HEK293 (cell line): Measurements from ENCODE around the gene SLC38A9.
"Not testable (repeated sequence)": the region's sequence is repeated elsewhere in the genome, so short reads cannot be mapped to it uniquely, and the experiment has no call there.

Source experiments
- CTCF ChIA-PET: fragments of 350-600 bp; formaldehyde crosslinking; extraction: SDS; loops from one replicate; lab custom pipeline; 2021; ENCODE audit warnings: antibody characterized with exemption; lab: Yijun Ruan, JAX
- POLR2A ChIA-PET: fragments of 300-600 bp; formaldehyde crosslinking; extraction: SDS; loops from one replicate; lab custom pipeline; 2020; ENCODE audit warnings: antibody characterized with exemption, inconsistent platforms; lab: Yijun Ruan, JAX
- H3K27ac ChIP-seq: fragments of 200-500 bp; sonication (Bioruptor generic); 2 replicates; pipeline ENCODE4 v1.5.1; 2014; ENCODE audit warnings: low read depth, low read length, control low read depth, inconsistent platforms; ENCODE audit errors: extremely low read depth
- H3K36me3 ChIP-seq, 2 experiments: fragments of 200-500 bp in 1 of 2; sonication (Bioruptor generic) in 1 of 2; 1 replicate in 1 of 2; 2 replicates in 1 of 2; pipeline ENCODE4 v1.5.1; 2014 to 2017; ENCODE audit warnings: inconsistent platforms in 2 of 2, low read length in 2 of 2; ENCODE audit not compliant: control insufficient read depth in 2 of 2, insufficient read depth in 1 of 2
- H3K4me1 ChIP-seq: fragments of 200-500 bp; sonication (Bioruptor generic); 2 replicates; pipeline ENCODE4 v1.5.1; 2014; ENCODE audit warnings: mild to moderate bottlenecking, low read length, inconsistent platforms; ENCODE audit not compliant: control insufficient read depth, insufficient read depth
- H3K4me3 ChIP-seq: 2 replicates; pipeline ENCODE4 v1.5.1; 2011; ENCODE audit warnings: low read depth, mild to moderate bottlenecking, control low read depth, low read length, moderate library complexity
- H3K9me3 ChIP-seq: fragments of 200-500 bp; sonication (Bioruptor generic); 2 replicates; pipeline ENCODE4 v1.5.1; 2014; ENCODE audit warnings: low read depth, low read length, inconsistent platforms; ENCODE audit not compliant: control insufficient read depth, insufficient read depth
- PRDM1 ChIP-seq: fragments of 450-650 bp; formaldehyde crosslinking; IDR thresholded peaks from 2 replicates; pipeline ENCODE4; 2016; ENCODE audit warnings: missing biosample characterization, missing genetic modification characterization
- SCRT1 ChIP-seq: fragments of 450-650 bp; formaldehyde crosslinking; IDR thresholded peaks from 2 replicates; pipeline ENCODE4 v1.5.1; 2016; ENCODE audit warnings: missing biosample characterization, missing genetic modification characterization, borderline replicate concordance
- SCRT2 ChIP-seq: fragments of 450-650 bp; formaldehyde crosslinking; IDR thresholded peaks from 2 replicates; pipeline ENCODE4 v1.5.1; 2016; ENCODE audit warnings: missing biosample characterization, missing genetic modification characterization
- ZBTB21 ChIP-seq: fragments of 450-650 bp; formaldehyde crosslinking; IDR thresholded peaks from 2 replicates; pipeline ENCODE4 v1.5.1; 2017; ENCODE audit warnings: missing biosample characterization, missing genetic modification characterization
- ZBTB7A ChIP-seq: fragments of 450-650 bp; formaldehyde crosslinking; IDR thresholded peaks from 2 replicates; pipeline ENCODE4 v1.5.1; 2016; ENCODE audit warnings: low read depth, missing biosample characterization, missing genetic modification characterization
- ZNF155 ChIP-seq: fragments of 450-650 bp; formaldehyde crosslinking; IDR thresholded peaks from 2 replicates; pipeline ENCODE4 v1.5.1; 2016; ENCODE audit warnings: missing biosample characterization, missing genetic modification characterization
- ZNF292 ChIP-seq: fragments of 450-650 bp; formaldehyde crosslinking; IDR thresholded peaks from 2 replicates; pipeline ENCODE4 v1.5.1; 2016; ENCODE audit warnings: low read depth, missing biosample characterization, missing genetic modification characterization, borderline replicate concordance
- ZNF654 ChIP-seq: fragments of 450-650 bp; formaldehyde crosslinking; IDR thresholded peaks from 2 replicates; pipeline ENCODE4 v1.5.1; 2016; ENCODE audit warnings: low read depth, missing biosample characterization, missing genetic modification characterization
- ZNF660 ChIP-seq: fragments of 450-650 bp; IDR thresholded peaks from 2 replicates; pipeline ENCODE4 v1.5.1; 2018; ENCODE audit warnings: missing biosample characterization, mild to moderate bottlenecking, missing genetic modification characterization
- ZNF701 ChIP-seq: fragments of 450-650 bp; formaldehyde crosslinking; IDR thresholded peaks from 2 replicates; pipeline ENCODE4 v1.5.1; 2016; ENCODE audit warnings: missing biosample characterization, missing genetic modification characterization
- ZNF747 ChIP-seq: fragments of 450-650 bp; formaldehyde crosslinking; IDR thresholded peaks from 2 replicates; pipeline ENCODE4 v1.5.1; 2016; ENCODE audit warnings: missing biosample characterization, missing genetic modification characterization
- ZNF837 ChIP-seq: fragments of 450-650 bp; formaldehyde crosslinking; IDR thresholded peaks from 2 replicates; pipeline ENCODE4 v1.5.1; 2016; ENCODE audit warnings: missing biosample characterization, missing genetic modification characterization
- ZSCAN23 ChIP-seq: fragments of 450-650 bp; formaldehyde crosslinking; IDR thresholded peaks from 2 replicates; pipeline ENCODE4 v1.5.1; 2016; ENCODE audit warnings: missing biosample characterization, missing genetic modification characterization
- ZXDB ChIP-seq: fragments of 450-650 bp; formaldehyde crosslinking; IDR thresholded peaks from 2 replicates; pipeline ENCODE4 v1.5.1; 2016; ENCODE audit warnings: missing biosample characterization, missing genetic modification characterization
- TF ChIP-seq, protein P1 (sequence below): fragments of 450-650 bp; formaldehyde crosslinking; IDR thresholded peaks from 2 replicates; pipeline ENCODE4 v1.5.1; 2017; ENCODE audit warnings: missing biosample characterization, missing genetic modification characterization
- TF ChIP-seq, protein P2 (sequence below): fragments of 450-650 bp; formaldehyde crosslinking; IDR thresholded peaks from 2 replicates; pipeline ENCODE4 v1.5.1; 2016; ENCODE audit warnings: missing biosample characterization, missing genetic modification characterization

Gene SLC38A9

DNA sequence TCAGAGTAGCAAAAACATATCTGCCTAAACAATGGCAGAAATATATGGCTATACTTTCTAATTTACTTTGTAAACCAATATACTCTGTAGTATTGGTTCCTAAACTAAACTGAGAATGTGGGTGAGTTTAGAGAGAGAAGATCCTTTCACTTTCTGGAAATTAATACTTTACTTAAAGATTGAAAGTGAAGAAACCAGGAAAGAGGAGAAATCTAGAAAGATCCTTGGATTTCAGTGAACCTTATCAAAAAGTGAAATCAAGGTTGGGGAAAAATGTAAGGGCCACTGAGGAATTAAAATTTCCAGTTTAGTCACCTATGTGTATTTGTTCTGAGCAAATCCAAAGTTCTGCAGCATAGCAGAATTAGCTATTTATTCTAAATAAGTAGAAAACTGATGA lies 5.9 kb downstream of the SLC38A9 start:
- Histone ChIP-seq H3K4me3 (no peak overlapping the region), H3K27ac (no peak overlapping the region), H3K36me3 (peaks cover 8 to 25% of the 10 kb centered on the region in 2 experiments; a peak in 2 of 3 replicates), H3K9me3 (no peaks in the 10 kb centered on the region), H3K4me1 (no peaks in the 10 kb centered on the region)
- POLR2A ChIA-PET: no interaction called here
- TF ChIP-seq ZNF292 (tag by site-specific recombination) (no peak), PRDM1 (peak; percentile 96)
- TF ChIP-seq, all 188 proteins: peak for 1
- CTCF ChIA-PET: no interaction called here

DNA sequence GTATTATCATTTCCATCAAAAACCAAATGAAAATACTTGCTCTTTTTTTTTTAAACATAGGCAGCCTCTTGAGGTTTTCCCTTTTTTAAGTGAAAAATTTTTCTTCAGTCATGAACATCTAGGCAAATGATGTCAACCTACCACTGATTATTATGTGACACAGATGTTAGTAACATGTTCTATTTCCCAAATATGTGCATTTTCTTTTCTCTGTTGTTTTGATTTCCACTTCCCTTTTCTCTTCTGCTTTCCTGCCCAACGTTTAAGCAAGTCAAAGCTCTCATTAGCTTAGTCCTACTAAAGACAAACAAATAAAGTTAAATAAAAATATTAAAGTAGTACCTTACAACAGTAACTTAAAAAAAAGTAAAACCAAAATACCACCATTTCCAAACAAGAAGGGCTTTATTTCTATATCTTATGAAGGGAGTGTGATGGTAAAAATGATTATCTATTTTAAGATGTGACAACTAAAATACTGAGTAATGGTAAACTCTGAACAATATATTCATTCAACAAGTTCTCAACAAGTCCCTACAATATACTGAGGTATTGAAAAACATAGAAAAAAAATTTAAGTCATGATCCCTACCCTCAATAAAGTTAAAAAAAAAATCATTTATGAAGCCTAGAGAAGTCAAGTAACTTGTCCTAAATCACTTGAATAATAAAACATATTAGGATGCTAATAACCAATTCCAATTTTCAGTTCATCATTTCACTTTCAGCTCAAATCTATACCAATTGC lies 9.4 kb downstream of the SLC38A9 start:
- Histone ChIP-seq H3K9me3 (no peaks in the 10 kb centered on the region), H3K36me3 (peaks cover 11 to 18% of the 10 kb centered on the region in 2 experiments; a peak in 2 of 3 replicates), H3K4me1 (no peaks in the 10 kb centered on the region), H3K27ac (no peak overlapping the region), H3K4me3 (no peak overlapping the region)
- ChIA-PET CTCF (interaction anchor here (0.6 kb wide), 3 partner anchors 154 to 529 kb away, joined by 3 to 4 read pairs (median 3); no protein-coding TSS in a partner anchor), POLR2A (no interaction called here)
- TF ChIP-seq SCRT1 (tag by site-specific recombination) (peak; percentile 70), SCRT2 (peak; percentile 82), ZBTB21 (tag by site-specific recombination) (no peak)

DNA sequence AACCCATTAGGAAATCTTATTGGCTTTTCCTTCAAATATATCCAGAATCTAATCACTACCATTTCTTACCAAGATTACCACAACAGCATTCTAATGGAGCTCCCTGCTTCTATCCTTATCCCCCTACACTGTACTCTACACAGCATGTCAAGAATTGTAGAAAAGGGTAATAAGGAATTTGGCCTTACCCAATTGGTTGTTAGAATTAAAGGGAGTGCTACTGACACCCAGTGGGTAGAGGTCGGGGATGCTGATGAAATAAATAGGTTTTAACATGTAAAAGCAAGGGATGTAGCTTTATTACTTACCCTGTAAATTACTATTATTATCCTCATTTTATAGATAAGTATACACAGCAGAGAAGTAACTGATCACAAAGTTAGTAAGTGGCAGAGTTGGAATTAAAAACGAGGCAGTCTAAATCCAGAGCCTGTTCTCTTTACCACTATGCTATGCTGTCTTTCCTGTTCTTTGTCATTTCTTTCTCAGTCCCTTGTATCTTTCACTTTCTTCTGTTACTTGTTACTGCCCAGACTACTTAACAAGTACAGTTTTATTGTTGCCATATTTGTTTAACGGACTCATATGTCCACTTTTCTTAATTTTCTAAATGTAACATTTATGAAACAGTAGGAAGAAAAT lies 10.5 kb downstream of the SLC38A9 start:
- TF ChIP-seq ZNF660 (no peak), ZSCAN23 (tag by site-specific recombination) (no peak)
- TF ChIP-seq, all 188 proteins: peak for 0
- Histone ChIP-seq H3K36me3 (peaks cover 10 to 21% of the 10 kb centered on the region in 2 experiments), H3K4me3 (no peak overlapping the region), H3K9me3 (no peaks in the 10 kb centered on the region), H3K27ac (no peak overlapping the region), H3K4me1 (no peaks in the 10 kb centered on the region)
- ChIA-PET CTCF (interaction anchor here (0.5 to 1.4 kb wide), 7 partner anchors 9 to 756 kb away, joined by 3 to 5 read pairs (median 4); no protein-coding TSS in a partner anchor), POLR2A (no interaction called here)

DNA sequence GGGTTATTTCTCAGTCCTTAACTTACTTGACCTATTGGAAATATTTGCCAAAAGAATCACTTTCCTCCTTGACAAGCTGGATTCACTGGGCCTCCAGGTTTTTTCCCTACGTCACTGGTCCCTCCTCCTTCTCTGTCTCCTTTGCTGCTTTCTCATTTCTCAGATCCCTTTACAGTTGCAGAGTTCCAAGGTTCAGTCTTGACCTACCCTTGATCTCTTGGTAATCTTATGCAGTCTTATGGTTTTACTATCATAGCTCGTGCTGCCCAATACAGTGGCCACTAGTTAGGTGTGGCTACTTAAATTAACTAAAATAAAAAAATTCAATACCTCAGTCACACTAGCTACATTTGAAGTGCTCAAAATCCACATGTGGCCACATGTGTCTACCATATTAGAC lies 11.4 kb downstream of the SLC38A9 start:
- Histone ChIP-seq H3K4me1 (no peaks in the 10 kb centered on the region), H3K4me3 (no peak overlapping the region), H3K36me3 (peaks cover 10 to 21% of the 10 kb centered on the region in 2 experiments), H3K9me3 (no peaks in the 10 kb centered on the region), H3K27ac (no peak overlapping the region)
- ChIA-PET POLR2A (no interaction called here), CTCF (interaction anchor here (0.5 to 1.4 kb wide), 6 partner anchors 8 to 475 kb away, joined by 3 to 5 read pairs (median 4); no protein-coding TSS in a partner anchor)
- TF ChIP-seq, protein P1, sequence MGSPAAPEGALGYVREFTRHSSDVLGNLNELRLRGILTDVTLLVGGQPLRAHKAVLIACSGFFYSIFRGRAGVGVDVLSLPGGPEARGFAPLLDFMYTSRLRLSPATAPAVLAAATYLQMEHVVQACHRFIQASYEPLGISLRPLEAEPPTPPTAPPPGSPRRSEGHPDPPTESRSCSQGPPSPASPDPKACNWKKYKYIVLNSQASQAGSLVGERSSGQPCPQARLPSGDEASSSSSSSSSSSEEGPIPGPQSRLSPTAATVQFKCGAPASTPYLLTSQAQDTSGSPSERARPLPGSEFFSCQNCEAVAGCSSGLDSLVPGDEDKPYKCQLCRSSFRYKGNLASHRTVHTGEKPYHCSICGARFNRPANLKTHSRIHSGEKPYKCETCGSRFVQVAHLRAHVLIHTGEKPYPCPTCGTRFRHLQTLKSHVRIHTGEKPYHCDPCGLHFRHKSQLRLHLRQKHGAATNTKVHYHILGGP (tag by site-specific recombination): no peak
- TF ChIP-seq ZBTB7A (tag by site-specific recombination) (no peak), ZXDB (tag by site-specific recombination) (no peak)

DNA sequence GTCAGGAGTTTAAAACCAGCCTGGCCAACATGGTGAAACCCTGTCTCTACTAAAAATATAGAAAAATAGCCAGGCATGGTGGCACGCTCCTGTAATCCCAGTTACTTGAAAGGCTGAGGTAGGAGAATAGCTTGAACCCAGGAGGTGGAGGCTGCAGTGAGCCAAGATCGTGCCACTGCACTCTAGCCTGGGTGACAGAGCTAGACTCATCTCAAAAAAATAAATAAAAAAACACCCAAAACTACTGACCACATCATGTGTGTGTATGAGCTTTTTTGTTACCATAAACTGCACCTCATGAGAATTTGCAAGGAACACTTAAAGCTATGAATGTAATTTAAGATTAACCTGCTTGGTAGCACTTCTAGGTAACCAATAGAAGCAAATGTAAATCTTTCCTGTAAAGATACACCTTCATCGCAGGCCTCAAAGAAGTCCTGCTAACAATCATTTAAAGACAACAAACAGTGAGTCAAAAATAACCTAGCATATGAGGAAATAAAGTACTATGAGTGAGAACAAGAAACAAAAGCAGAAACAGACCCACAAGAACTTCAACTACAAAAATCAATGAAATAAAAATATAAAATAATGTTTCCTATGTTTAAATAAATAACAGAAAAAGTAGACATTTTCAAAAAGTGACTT lies 13.0 kb downstream of the SLC38A9 start:
- CTCF ChIA-PET: interaction anchor here (0.6 to 1.1 kb wide), 2 partner anchors 22 to 292 kb away, joined by 3 read pairs; no protein-coding TSS in a partner anchor
- Histone ChIP-seq H3K9me3 (no peaks in the 10 kb centered on the region), H3K4me1 (no peaks in the 10 kb centered on the region), H3K4me3 (no peak overlapping the region), H3K27ac (no peak overlapping the region), H3K36me3 (peaks cover 10 to 21% of the 10 kb centered on the region in 2 experiments)
- POLR2A ChIA-PET: no interaction called here
- TF ChIP-seq ZNF837 (tag by site-specific recombination): no peak
- no peak for TF ChIP-seq ZNF701 (tag by site-specific recombination)
- TF ChIP-seq ZNF654: no peak
- TF ChIP-seq ZNF155 (tag by site-specific recombination): no peak
- no peak for TF ChIP-seq ZNF747 (tag by site-specific recombination)
- TF ChIP-seq, protein P2, sequence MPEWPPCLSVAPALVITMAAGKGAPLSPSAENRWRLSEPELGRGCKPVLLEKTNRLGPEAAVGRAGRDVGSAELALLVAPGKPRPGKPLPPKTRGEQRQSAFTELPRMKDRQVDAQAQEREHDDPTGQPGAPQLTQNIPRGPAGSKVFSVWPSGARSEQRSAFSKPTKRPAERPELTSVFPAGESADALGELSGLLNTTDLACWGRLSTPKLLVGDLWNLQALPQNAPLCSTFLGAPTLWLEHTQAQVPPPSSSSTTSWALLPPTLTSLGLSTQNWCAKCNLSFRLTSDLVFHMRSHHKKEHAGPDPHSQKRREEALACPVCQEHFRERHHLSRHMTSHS (tag by site-specific recombination): no peak

DNA sequence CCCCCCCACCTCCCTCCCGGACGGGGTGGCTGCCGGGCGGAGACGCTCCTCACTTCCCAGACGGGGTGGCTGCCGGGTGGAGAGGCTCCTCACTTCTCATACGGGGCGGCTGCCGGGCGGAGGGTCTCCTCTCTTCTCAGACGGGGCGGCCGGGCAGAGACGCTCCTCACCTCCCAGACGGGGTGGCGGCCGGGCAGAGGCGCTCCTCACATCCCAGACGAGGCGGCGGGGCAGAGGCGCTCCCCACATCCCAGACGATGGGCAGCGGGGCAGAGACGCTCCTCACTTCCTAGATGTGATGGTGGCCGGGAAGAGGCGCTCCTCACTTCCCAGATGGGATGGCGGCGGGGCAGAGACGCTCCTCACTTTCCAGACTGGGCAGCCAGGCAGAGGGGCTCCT lies 15.4 kb downstream of the SLC38A9 start:
- H3K4me3 ChIP-seq, H3K27ac ChIP-seq, H3K9me3 ChIP-seq, H3K4me1 ChIP-seq, POLR2A ChIA-PET, CTCF ChIA-PET: not testable (repeated sequence)
- peaks cover 11 to 12% of the 10 kb centered on the region in 2 experiments; a peak in 2 of 3 replicates for H3K36me3 ChIP-seq
